ENCODE results near the gene EYA2.

DNA sequence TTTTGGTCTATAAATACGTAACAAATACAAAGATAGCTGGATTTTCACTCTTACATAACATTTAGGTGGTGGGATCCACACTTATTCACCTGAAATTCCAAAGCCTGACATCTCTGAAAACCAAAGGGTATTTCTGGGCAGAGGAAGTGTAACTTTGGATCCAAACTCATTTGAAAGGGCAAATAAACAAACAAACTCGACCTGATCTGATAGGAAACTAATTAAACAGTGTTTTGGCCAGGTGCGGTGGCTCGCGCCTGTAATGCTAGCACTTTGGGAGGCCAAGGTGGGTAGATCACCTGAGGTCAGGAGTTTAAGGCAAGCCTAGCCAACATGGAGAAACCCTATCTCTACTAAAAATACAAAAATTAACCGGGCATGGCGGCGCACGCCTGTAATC is 332.9 kb downstream of the EYA2 start:
- TF ChIP-seq CTCF (IDR thresholded peaks at IDR 0.05) (no peak), POLR2A (IDR thresholded peaks at IDR 0.05) (no peak)
